Common myeloid progenitor, CD34-positive (primary cell): ENCODE measurements around the gene ACAD10.

Experiments
- CTCF ChIA-PET: fragments of 350-600 bp; sonication (Branson Sonifier 250); formaldehyde crosslinking; loops from one replicate; lab custom pipeline; 2021; ENCODE audit warnings: antibody characterized with exemption; lab: Charles Lee
- POLR2A ChIA-PET: fragments of 350-600 bp; sonication (Branson Sonifier 250); formaldehyde crosslinking; loops from one replicate; lab custom pipeline; 2021; ENCODE audit warnings: antibody characterized with exemption; lab: Charles Lee
- DNase-seq, 3 donors: peaks; one replicate each; pipeline versions ENCODE4 v3.0.0 to v3.0.0-alpha.2; 2013
- H3K27ac ChIP-seq, 2 experiments: 1 replicate in 1 of 2; 2 replicates in 1 of 2; pipeline ENCODE4 v1.7.0; 2013; ENCODE audit warnings: inconsistent platforms in 2 of 2, low read length in 2 of 2, mild to moderate bottlenecking in 2 of 2, low read depth in 1 of 2, moderate library complexity in 1 of 2; ENCODE audit not compliant: severe bottlenecking in 2 of 2, insufficient read depth in 1 of 2, poor library complexity in 1 of 2
- H3K27me3 ChIP-seq, 5 experiments: replicated peaks in 2 of 5; 1 replicate in 3 of 5; 2 replicates in 2 of 5; pipeline versions ENCODE4 v1.6.1 to v1.7.0; 2013; ENCODE audit warnings: low read length in 4 of 5, mild to moderate bottlenecking in 2 of 5, moderate library complexity in 2 of 5, inconsistent platforms in 1 of 5; ENCODE audit not compliant: insufficient read depth in 5 of 5, control insufficient read depth in 4 of 5
- H3K36me3 ChIP-seq, 4 experiments: 1 replicate in 2 of 4; 2 replicates in 2 of 4; pipeline versions ENCODE4 v1.6.1 to v1.7.0; 2013; ENCODE audit warnings: low read length in 3 of 4, control low read depth in 1 of 4, mild to moderate bottlenecking in 1 of 4; ENCODE audit not compliant: control insufficient read depth in 4 of 4, insufficient read depth in 4 of 4
- H3K4me1 ChIP-seq, 4 experiments: 1 replicate in 3 of 4; 2 replicates in 1 of 4; pipeline versions ENCODE4 v1.6.1 to v1.7.1; 2013; ENCODE audit warnings: low read length in 3 of 4, mild to moderate bottlenecking in 3 of 4, control low read depth in 1 of 4, inconsistent platforms in 1 of 4, moderate library complexity in 1 of 4; ENCODE audit not compliant: control insufficient read depth in 4 of 4, insufficient read depth in 4 of 4; ENCODE audit errors: control extremely low read depth in 1 of 4
- H3K4me3 ChIP-seq, 7 experiments: 1 replicate in 4 of 7; 2 replicates in 3 of 7; pipeline versions ENCODE4 v1.5.1 to v1.7.0; 2013; ENCODE audit warnings: mild to moderate bottlenecking in 7 of 7, low read length in 6 of 7, moderate library complexity in 6 of 7, inconsistent platforms in 2 of 7, low read depth in 2 of 7, control low read depth in 1 of 7; ENCODE audit not compliant: insufficient read depth in 4 of 7, control insufficient read depth in 1 of 7; ENCODE audit errors: extremely low read depth in 1 of 7
- H3K9me3 ChIP-seq, 5 experiments: 1 replicate in 4 of 5; 2 replicates in 1 of 5; pipeline versions ENCODE4 v1.6.1 to v1.7.1; 2013; ENCODE audit warnings: low read length in 4 of 5, mild to moderate bottlenecking in 2 of 5, inconsistent platforms in 1 of 5, low read depth in 1 of 5, moderate library complexity in 1 of 5; ENCODE audit not compliant: control insufficient read depth in 4 of 5, insufficient read depth in 2 of 5; ENCODE audit errors: control extremely low read depth in 1 of 5
- WGBS: methylation state at CpG from one replicate; pipeline ENCODE4 v1.1.5; 2013; ENCODE audit not compliant: insufficient coverage; 5-methylcytosine and 5-hydroxymethylcytosine counted together

Gene ACAD10

GRCh38 chr12:111791507-111791906 is 105.7 kb downstream of the ACAD10 start:
- H3K36me3 ChIP-seq, result peaks cover 16 to 71% (median 36%) of the 10 kb centered on the region in 4 experiments
- H3K4me3 ChIP-seq, result no peak overlapping the region
- POLR2A ChIA-PET, result no interaction called here
- no peaks in the 10 kb centered on the region for H3K4me1 ChIP-seq
- H3K27ac ChIP-seq, result no peak overlapping the region
- DNase-seq, result no peak
- WGBS, result 98% methylated on average over 7 of the region's 8 CpGs
- no peaks in the 10 kb centered on the region for H3K9me3 ChIP-seq
- H3K27me3 ChIP-seq, result no peaks in the 10 kb centered on the region
- CTCF ChIA-PET, result interaction anchor here (1.7 to 7.6 kb wide), 3 partner anchors 18 to 38 kb away, joined by 6 to 61 read pairs (median 6); no protein-coding TSS in a partner anchor

- H3K4me1 ChIP-seq, result no peaks in the 10 kb centered on the region
- H3K4me3 ChIP-seq, result no peak overlapping the region
- CTCF ChIA-PET, result interaction anchor here (1.1 to 1.8 kb wide), 3 partner anchors 17 to 36 kb away, joined by 3 to 6 read pairs (median 6); no protein-coding TSS in a partner anchor
- no peaks in the 10 kb centered on the region for H3K9me3 ChIP-seq
- POLR2A ChIA-PET, result no interaction called here
- H3K36me3 ChIP-seq, result peaks cover 16 to 69% (median 33%) of the 10 kb centered on the region in 4 experiments
- no peak for DNase-seq
- H3K27ac ChIP-seq, result no peak overlapping the region
- H3K27me3 ChIP-seq, result no peaks in the 10 kb centered on the region
- WGBS, result over 99% methylated on average over 27 of the region's 27 CpGs
Observed at GRCh38 chr12:111792155-111792855, 106.5 kb downstream of the ACAD10 start.

GRCh38 chr12:111792856-111793235 is 107.0 kb downstream of the ACAD10 start:
- WGBS, result no CpG with 5 or more reads among the region's 3 CpGs
- no peaks in the 10 kb centered on the region for H3K4me1 ChIP-seq
- no peaks in the 10 kb centered on the region for H3K9me3 ChIP-seq
- H3K27me3 ChIP-seq, result no peaks in the 10 kb centered on the region
- peaks cover 19 to 68% (median 35%) of the 10 kb centered on the region in 4 experiments for H3K36me3 ChIP-seq
- no peak for DNase-seq
- no peak overlapping the region for H3K4me3 ChIP-seq
- ChIA-PET CTCF (interaction anchor here (1.1 to 1.7 kb wide), 2 partner anchors 17 to 36 kb away, joined by 3 to 6 read pairs; no protein-coding TSS in a partner anchor), POLR2A (no interaction called here)
- H3K27ac ChIP-seq, result no peak overlapping the region

- 100% methylated on average over 2 of the region's 4 CpGs for WGBS
- H3K36me3 ChIP-seq, result peaks cover 13 to 50% (median 28%) of the 10 kb centered on the region in 4 experiments
- no peak overlapping the region for H3K27ac ChIP-seq
- POLR2A ChIA-PET, result no interaction called here
- H3K27me3 ChIP-seq, result no peaks in the 10 kb centered on the region
- no peaks in the 10 kb centered on the region for H3K9me3 ChIP-seq
- CTCF ChIA-PET, result interaction anchor here (0.9 kb wide), 1 partner anchor 9 kb away, joined by 3 read pairs; no protein-coding TSS in a partner anchor
- no peaks in the 10 kb centered on the region for H3K4me1 ChIP-seq
- no peak overlapping the region for H3K4me3 ChIP-seq
- no peak for DNase-seq
Observed at GRCh38 chr12:111798182-111798581, 112.3 kb downstream of the ACAD10 start.

- Histone ChIP-seq H3K27ac (no peak overlapping the region), H3K4me1 (no peaks in the 10 kb centered on the region), H3K36me3 (peaks cover 11 to 48% (median 32%) of the 10 kb centered on the region in 4 experiments), H3K4me3 (no peak overlapping the region), H3K9me3 (no peaks in the 10 kb centered on the region), H3K27me3 (no peaks in the 10 kb centered on the region)
- CTCF ChIA-PET, result interaction anchor here (1.1 to 4.0 kb wide), 3 partner anchors 13 to 29 kb away, joined by 3 to 17 read pairs (median 3); no protein-coding TSS in a partner anchor
- DNase-seq, result no peak
- WGBS, result 99% methylated on average over 8 of the region's 9 CpGs
- POLR2A ChIA-PET, result no interaction called here
Observed at GRCh38 chr12:111799758-111800157, 113.9 kb downstream of the ACAD10 start.

- H3K27me3 ChIP-seq, result no peaks in the 10 kb centered on the region
- DNase-seq, result no peak
- ChIA-PET CTCF (no interaction called here), POLR2A (no interaction called here)
- H3K36me3 ChIP-seq, result peaks cover 9 to 53% (median 32%) of the 10 kb centered on the region in 4 experiments
- no peaks in the 10 kb centered on the region for H3K9me3 ChIP-seq
- no peaks in the 10 kb centered on the region for H3K4me1 ChIP-seq
- 90% methylated on average over 3 of the region's 6 CpGs for WGBS
- no peak overlapping the region for H3K27ac ChIP-seq
- H3K4me3 ChIP-seq, result no peak overlapping the region
Observed at GRCh38 chr12:111803038-111803626, 117.3 kb downstream of the ACAD10 start.

GRCh38 chr12:111803851-111804250 is 118.0 kb downstream of the ACAD10 start:
- H3K4me3 ChIP-seq, result no peak overlapping the region
- POLR2A ChIA-PET, result no interaction called here
- peaks cover 8 to 54% (median 30%) of the 10 kb centered on the region in 4 experiments for H3K36me3 ChIP-seq
- 100% methylated on average over 3 of the region's 8 CpGs for WGBS
- no peaks in the 10 kb centered on the region for H3K27me3 ChIP-seq
- no peaks in the 10 kb centered on the region for H3K9me3 ChIP-seq
- CTCF ChIA-PET, result interaction anchor here (1.2 kb wide), 1 partner anchor 46 kb away, joined by 3 read pairs; no protein-coding TSS in a partner anchor
- H3K27ac ChIP-seq, result no peak overlapping the region
- no peak for DNase-seq
- no peaks in the 10 kb centered on the region for H3K4me1 ChIP-seq
